SK-N-SH (cell line): ENCODE data around the gene MAPK8IP3. TPM values are rescaled to one million over a fixed set of nuclear protein-coding genes. Genes with fewer than 3 reads are reported as not detected.

ENCODE experiments used
- CTCF ChIA-PET: fragments of 300-600, 350-600 bp; formaldehyde crosslinking; extraction: SDS; loops from one replicate; lab custom pipeline; 2021; lab: Yijun Ruan, JAX
- POLR2A ChIA-PET: fragments of 350-600 bp; sonication (Branson Sonifier 250); formaldehyde crosslinking; extraction: SDS; loops from one replicate; lab custom pipeline; 2020; ENCODE audit warnings: antibody characterized with exemption, inconsistent platforms; lab: Yijun Ruan, JAX
- DNase-seq: peaks from one replicate; pipeline ENCODE4 v3.0.0; 2012
- H2AFZ ChIP-seq: fragments of 200-600 bp; sonication (generic); 2 replicates; pipeline ENCODE4 v1.8.1; 2016; ENCODE audit warnings: antibody characterized with exemption, mild to moderate bottlenecking, low read depth
- H3F3A ChIP-seq: fragments of 200-600 bp; sonication (generic); replicated peaks from 2 replicates; pipeline ENCODE3; 2016; ENCODE audit warnings: antibody characterized with exemption, mild to moderate bottlenecking; ENCODE audit not compliant: insufficient read depth
- H3K27ac ChIP-seq, 2 experiments: fragments of 200-500 bp in 1 of 2; fragments of 200-600 bp in 1 of 2; sonication (Bioruptor generic) in 1 of 2; sonication (generic), shearing (Covaris generic) in 1 of 2; 2 replicates each; pipeline versions ENCODE4 v1.5.1 to v1.6.1; 2014 to 2016; ENCODE audit warnings: low read depth in 2 of 2, inconsistent platforms in 1 of 2, low read length in 1 of 2, mild to moderate bottlenecking in 1 of 2, mixed read lengths in 1 of 2
- H3K27me3 ChIP-seq: fragments of 200-600 bp; sonication (generic), shearing (Covaris generic); 2 replicates; pipeline ENCODE4 v1.6.1; 2016; ENCODE audit warnings: mixed run types; ENCODE audit not compliant: insufficient read depth
- H3K36me3 ChIP-seq, 2 experiments: fragments of 200-500 bp in 1 of 2; fragments of 200-600 bp in 1 of 2; sonication (Bioruptor generic) in 1 of 2; sonication (generic) in 1 of 2; replicated peaks in 1 of 2; 2 replicates each; pipeline versions ENCODE3 to v1.5.1; 2014 to 2016; ENCODE audit warnings: low read length in 1 of 2, mild to moderate bottlenecking in 1 of 2; ENCODE audit not compliant: insufficient read depth in 2 of 2, control insufficient read depth in 1 of 2
- H3K4me1 ChIP-seq, 2 experiments: fragments of 200-500 bp in 1 of 2; fragments of 200-600 bp in 1 of 2; sonication (Bioruptor generic) in 1 of 2; sonication (generic), shearing (Covaris generic) in 1 of 2; 2 replicates each; pipeline versions ENCODE4 v1.5.1 to v1.6.1; 2014 to 2016; ENCODE audit warnings: low read depth in 1 of 2, low read length in 1 of 2, mixed run types in 1 of 2; ENCODE audit not compliant: insufficient read depth in 2 of 2, control insufficient read depth in 1 of 2
- H3K4me2 ChIP-seq: fragments of 200-600 bp; sonication (generic), shearing (Covaris generic); 2 replicates; pipeline ENCODE4 v1.6.1; 2017; ENCODE audit warnings: mixed run types
- H3K4me3 ChIP-seq, 2 experiments: fragments of 200-500 bp in 1 of 2; fragments of 200-600 bp in 1 of 2; sonication (Bioruptor generic) in 1 of 2; sonication (generic), shearing (Covaris generic) in 1 of 2; 2 replicates each; pipeline versions ENCODE4 v1.5.1 to v1.8.1; 2014 to 2016; ENCODE audit warnings: low read depth in 2 of 2, inconsistent platforms in 1 of 2, low read length in 1 of 2, mild to moderate bottlenecking in 1 of 2, mixed read lengths in 1 of 2, moderate library complexity in 1 of 2
- H3K79me2 ChIP-seq: fragments of 200-600 bp; sonication (generic); 2 replicates; pipeline ENCODE4 v1.8.1; 2017; ENCODE audit warnings: mild to moderate bottlenecking; ENCODE audit not compliant: insufficient read depth
- H3K9ac ChIP-seq: fragments of 200-600 bp; sonication (generic); 2 replicates; pipeline ENCODE4 v1.6.1; 2017; ENCODE audit warnings: mixed run types
- H3K9me2 ChIP-seq: fragments of 200-600 bp; sonication (generic); 2 replicates; pipeline ENCODE4 v1.6.1; 2017; ENCODE audit warnings: mixed run types
- H3K9me3 ChIP-seq: fragments of 200-600 bp; sonication (generic); 2 replicates; pipeline ENCODE4 v1.6.1; 2017; ENCODE audit warnings: mixed run types, mild to moderate bottlenecking, moderate library complexity
- H4K20me1 ChIP-seq: fragments of 200-600 bp; sonication (generic); 2 replicates; pipeline ENCODE4 v1.6.1; 2017; ENCODE audit warnings: mild to moderate bottlenecking, mixed run types; ENCODE audit not compliant: insufficient read depth
- CHD2 ChIP-seq: fragments of 150-350 bp; IDR thresholded peaks from 2 replicates; pipeline ENCODE4 v1.6.1; 2018; ENCODE audit warnings: low read length; ENCODE audit not compliant: partially characterized antibody
- GABPA ChIP-seq: IDR thresholded peaks from 2 replicates; pipeline ENCODE4 v1.4.0; 2012; ENCODE audit warnings: low read depth, mild to moderate bottlenecking
- GATA2 ChIP-seq: sonication (generic); formaldehyde crosslinking; IDR thresholded peaks from 2 replicates; pipeline ENCODE4 v1.5.0; 2020; ENCODE audit warnings: mild to moderate bottlenecking, missing genetic modification reagents
- JUND ChIP-seq: IDR thresholded peaks from 2 replicates; pipeline ENCODE4 v1.4.0; 2012
- MEF2A ChIP-seq: IDR thresholded peaks from 2 replicates; pipeline ENCODE4 v1.4.0; 2012; ENCODE audit warnings: low read depth, borderline replicate concordance
- NFIC ChIP-seq: IDR thresholded peaks from 2 replicates; pipeline ENCODE4 v1.4.0; 2012; ENCODE audit warnings: borderline replicate concordance
- RCOR1 ChIP-seq: fragments of 150-350 bp; IDR thresholded peaks from 2 replicates; pipeline ENCODE4 v1.6.1; 2017; ENCODE audit warnings: antibody characterized with exemption, low read length
- SIN3A ChIP-seq: IDR thresholded peaks from 2 replicates; pipeline ENCODE4 v1.6.1; 2012; ENCODE audit warnings: low read depth, mild to moderate bottlenecking, low read length, moderate library complexity, borderline replicate concordance
- TAF1 ChIP-seq: IDR thresholded peaks from 2 replicates; pipeline ENCODE4 v1.6.1; 2012; ENCODE audit warnings: low read depth, mild to moderate bottlenecking, low read length, moderate library complexity, borderline replicate concordance
- TCF12 ChIP-seq: IDR thresholded peaks from 2 replicates; pipeline ENCODE4 v1.4.0; 2012
- TEAD4 ChIP-seq: IDR thresholded peaks from 2 replicates; pipeline ENCODE4 v1.4.0; 2012; ENCODE audit warnings: mild to moderate bottlenecking, borderline replicate concordance; ENCODE audit not compliant: insufficient read depth
- YY1 ChIP-seq: IDR thresholded peaks from 2 replicates; pipeline ENCODE4 v1.4.0; 2012; ENCODE audit warnings: low read depth, mild to moderate bottlenecking
- WGBS: methylation state at CpG from one replicate; pipeline ENCODE4 v1.1.6; 2017; ENCODE audit warnings: low lambda C conversion rate; 5-methylcytosine and 5-hydroxymethylcytosine counted together
- polyA plus RNA-seq, 3 experiments: library from polyadenylated mRNA; depleted of rRNA; stranded (reverse); fragments of >200 nt; gene quantifications; 2 replicates each; pipeline ENCODE4 v1.2.3, GENCODE V29; 2012
- TF ChIP-seq, protein P1 (sequence below): fragments of 150-350 bp; IDR thresholded peaks from 2 replicates; pipeline ENCODE4 v1.6.1; 2017; ENCODE audit warnings: antibody characterized with exemption, low read length, low read depth, borderline replicate concordance
- TF ChIP-seq, protein P2 (sequence below): IDR thresholded peaks from 2 replicates; pipeline ENCODE4 v1.4.0; 2012; ENCODE audit warnings: low read depth, borderline replicate concordance
- TF ChIP-seq, protein P3 (sequence below): IDR thresholded peaks from 2 replicates; pipeline ENCODE4 v1.6.1; 2012; ENCODE audit warnings: mild to moderate bottlenecking, low read depth, low read length, moderate library complexity
- TF ChIP-seq, protein P4 (sequence below): fragments of 150-350 bp; IDR thresholded peaks from 2 replicates; pipeline ENCODE4 v1.6.1; 2016; ENCODE audit warnings: mild to moderate bottlenecking, low read depth, low read length

The MAPK8IP3 gene
- polyA plus RNA-seq, 1 of the 3 experiments (the other 2 are of a cell fraction) = 57.3 TPM

DNA sequence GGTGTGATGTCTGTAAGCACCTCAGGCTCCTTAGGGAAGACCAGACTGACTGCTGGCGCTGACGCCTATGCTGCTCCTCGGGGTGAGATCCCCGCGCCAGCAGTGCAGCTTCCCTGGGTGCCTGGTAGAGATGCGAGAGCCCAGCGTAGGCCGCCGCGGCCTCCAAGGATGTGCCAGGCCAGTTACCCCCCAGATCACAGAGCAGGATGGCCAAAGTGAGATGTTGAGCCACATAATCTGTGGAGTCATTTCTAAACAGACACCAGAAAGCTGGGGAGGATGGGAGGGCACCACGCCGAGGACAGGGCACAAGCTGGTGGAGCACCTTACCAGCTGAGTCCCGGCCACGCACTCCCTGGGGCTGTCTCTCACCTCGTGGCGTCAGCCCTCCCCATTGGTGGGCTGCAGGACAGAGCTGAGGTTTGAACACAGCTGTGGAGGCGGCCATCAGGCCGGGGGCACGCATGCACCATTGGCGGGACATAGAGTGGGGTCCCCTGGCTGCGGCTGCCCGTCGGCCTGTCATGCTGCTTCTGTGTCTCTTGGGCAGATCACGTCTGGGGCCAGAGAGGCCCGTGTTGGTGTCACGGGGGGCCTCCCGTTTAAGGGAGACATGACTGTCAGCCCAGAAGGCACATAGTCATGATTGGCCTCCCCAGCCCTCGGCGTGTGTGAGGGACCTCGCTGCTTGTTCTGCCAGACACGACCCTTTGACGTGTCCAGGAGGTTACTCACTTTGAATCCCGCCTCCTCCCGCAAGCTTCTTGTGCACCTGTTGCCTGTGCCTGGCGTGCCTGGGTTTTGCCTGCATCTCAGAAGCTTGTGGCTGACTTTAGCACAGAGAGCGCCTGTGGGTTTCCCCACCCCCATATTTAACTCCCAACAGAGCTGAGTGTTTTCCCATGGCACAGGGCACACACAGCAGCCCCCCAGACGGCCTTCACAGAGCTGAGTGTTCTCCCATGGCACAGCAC lies 21.9 kb downstream of the MAPK8IP3 start (continued):
- TF ChIP-seq TEAD4 (no peak), CHD2 (no peak)
- TF ChIP-seq, protein P1, sequence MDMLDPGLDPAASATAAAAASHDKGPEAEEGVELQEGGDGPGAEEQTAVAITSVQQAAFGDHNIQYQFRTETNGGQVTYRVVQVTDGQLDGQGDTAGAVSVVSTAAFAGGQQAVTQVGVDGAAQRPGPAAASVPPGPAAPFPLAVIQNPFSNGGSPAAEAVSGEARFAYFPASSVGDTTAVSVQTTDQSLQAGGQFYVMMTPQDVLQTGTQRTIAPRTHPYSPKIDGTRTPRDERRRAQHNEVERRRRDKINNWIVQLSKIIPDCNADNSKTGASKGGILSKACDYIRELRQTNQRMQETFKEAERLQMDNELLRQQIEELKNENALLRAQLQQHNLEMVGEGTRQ = no peak

DNA sequence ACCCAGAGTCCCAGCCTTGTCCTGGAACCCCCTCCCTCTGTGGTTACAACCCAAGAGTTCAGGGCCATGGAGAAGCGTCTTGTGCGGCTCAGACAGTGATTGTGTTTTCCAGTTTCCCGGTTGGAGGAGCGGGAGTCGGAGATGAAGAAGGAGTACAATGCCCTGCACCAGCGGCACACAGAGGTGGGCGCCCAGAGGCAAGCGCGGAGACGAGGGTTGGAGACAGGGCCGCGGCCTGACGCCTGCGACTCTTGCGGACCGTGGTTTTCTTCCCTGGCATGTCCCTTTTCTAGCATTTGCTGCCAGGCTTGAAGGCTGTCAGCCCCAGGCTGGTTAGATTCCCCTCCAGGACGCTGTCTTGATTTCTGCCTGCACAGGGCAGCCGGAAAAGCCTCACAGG lies 23.0 kb downstream of the MAPK8IP3 start:
- Histone ChIP-seq H3K9ac (no peak overlapping the region), H3K27me3 (no peaks in the 10 kb centered on the region), H3K9me3 (no peaks in the 10 kb centered on the region), H3K4me3 (no peak overlapping the region), H3K36me3 (peaks cover 0 to 26% of the 10 kb centered on the region in 2 experiments), H4K20me1 (peaks cover 2% of the 10 kb centered on the region), H3K4me2 (no peak overlapping the region), H3K79me2 (peaks cover 24% of the 10 kb centered on the region), H3K9me2 (no peaks in the 10 kb centered on the region), H3K4me1 (no peaks in the 10 kb centered on the region; a peak in 1 of 4 replicates), H3K27ac (no peak overlapping the region), H3F3A (no peaks in the 10 kb centered on the region), H2AFZ (no peak overlapping the region)
- WGBS = 99% methylated on average over 18 of the region's 18 CpGs
- POLR2A ChIA-PET = interaction anchor here (1.1 kb wide), 1 partner anchor 22 kb away, joined by 3 read pairs; the partner anchor contains the start of gene MAPK8IP3
- DNase-seq = no peak
- TF ChIP-seq GABPA (no peak), SIN3A (no peak), RCOR1 (no peak), YY1 (no peak)
- CTCF ChIA-PET = interaction anchor here (1.3 kb wide), 1 partner anchor 24 kb away, joined by 3 read pairs; no protein-coding TSS in a partner anchor

DNA sequence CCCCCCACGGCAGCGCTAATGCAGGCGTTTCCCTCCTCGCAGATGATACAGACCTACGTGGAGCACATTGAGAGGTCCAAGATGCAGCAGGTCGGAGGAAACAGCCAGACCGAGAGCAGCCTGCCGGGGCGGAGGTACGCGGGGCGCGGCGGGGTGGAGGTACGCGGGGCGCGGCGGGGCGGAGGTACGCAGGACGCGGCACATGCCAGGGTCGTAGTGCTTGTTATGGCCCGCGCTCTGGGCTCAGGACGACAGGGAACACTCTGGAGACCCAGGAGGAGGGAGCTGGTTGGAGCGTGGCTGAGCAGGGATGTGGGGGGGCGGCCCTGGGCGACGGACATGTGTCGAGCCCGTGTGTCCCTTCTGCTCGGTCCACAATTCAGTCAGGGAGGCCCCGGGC lies 23.4 kb downstream of the MAPK8IP3 start:
- H3K27ac ChIP-seq = no peak overlapping the region
- no peaks in the 10 kb centered on the region for H3K9me2 ChIP-seq
- no peak overlapping the region for H3K4me2 ChIP-seq
- no peaks in the 10 kb centered on the region for H3K4me1 ChIP-seq
- WGBS = 92% methylated on average over 33 of the region's 35 CpGs
- no peak overlapping the region for H2AFZ ChIP-seq
- H3K36me3 ChIP-seq = peaks cover under 1 to 30% of the 10 kb centered on the region in 2 experiments
- no peaks in the 10 kb centered on the region for H3K27me3 ChIP-seq
- ChIA-PET POLR2A (no interaction called here), CTCF (interaction anchor here (1.3 kb wide), 1 partner anchor 24 kb away, joined by 3 read pairs; no protein-coding TSS in a partner anchor)
- TF ChIP-seq, protein P2, sequence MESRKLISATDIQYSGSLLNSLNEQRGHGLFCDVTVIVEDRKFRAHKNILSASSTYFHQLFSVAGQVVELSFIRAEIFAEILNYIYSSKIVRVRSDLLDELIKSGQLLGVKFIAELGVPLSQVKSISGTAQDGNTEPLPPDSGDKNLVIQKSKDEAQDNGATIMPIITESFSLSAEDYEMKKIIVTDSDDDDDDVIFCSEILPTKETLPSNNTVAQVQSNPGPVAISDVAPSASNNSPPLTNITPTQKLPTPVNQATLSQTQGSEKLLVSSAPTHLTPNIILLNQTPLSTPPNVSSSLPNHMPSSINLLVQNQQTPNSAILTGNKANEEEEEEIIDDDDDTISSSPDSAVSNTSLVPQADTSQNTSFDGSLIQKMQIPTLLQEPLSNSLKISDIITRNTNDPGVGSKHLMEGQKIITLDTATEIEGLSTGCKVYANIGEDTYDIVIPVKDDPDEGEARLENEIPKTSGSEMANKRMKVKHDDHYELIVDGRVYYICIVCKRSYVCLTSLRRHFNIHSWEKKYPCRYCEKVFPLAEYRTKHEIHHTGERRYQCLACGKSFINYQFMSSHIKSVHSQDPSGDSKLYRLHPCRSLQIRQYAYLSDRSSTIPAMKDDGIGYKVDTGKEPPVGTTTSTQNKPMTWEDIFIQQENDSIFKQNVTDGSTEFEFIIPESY = no peak
- no peak for TF ChIP-seq GATA2 (CRISPR knock-in tag)
- TF ChIP-seq TAF1 = no peak
- TF ChIP-seq, protein P3, sequence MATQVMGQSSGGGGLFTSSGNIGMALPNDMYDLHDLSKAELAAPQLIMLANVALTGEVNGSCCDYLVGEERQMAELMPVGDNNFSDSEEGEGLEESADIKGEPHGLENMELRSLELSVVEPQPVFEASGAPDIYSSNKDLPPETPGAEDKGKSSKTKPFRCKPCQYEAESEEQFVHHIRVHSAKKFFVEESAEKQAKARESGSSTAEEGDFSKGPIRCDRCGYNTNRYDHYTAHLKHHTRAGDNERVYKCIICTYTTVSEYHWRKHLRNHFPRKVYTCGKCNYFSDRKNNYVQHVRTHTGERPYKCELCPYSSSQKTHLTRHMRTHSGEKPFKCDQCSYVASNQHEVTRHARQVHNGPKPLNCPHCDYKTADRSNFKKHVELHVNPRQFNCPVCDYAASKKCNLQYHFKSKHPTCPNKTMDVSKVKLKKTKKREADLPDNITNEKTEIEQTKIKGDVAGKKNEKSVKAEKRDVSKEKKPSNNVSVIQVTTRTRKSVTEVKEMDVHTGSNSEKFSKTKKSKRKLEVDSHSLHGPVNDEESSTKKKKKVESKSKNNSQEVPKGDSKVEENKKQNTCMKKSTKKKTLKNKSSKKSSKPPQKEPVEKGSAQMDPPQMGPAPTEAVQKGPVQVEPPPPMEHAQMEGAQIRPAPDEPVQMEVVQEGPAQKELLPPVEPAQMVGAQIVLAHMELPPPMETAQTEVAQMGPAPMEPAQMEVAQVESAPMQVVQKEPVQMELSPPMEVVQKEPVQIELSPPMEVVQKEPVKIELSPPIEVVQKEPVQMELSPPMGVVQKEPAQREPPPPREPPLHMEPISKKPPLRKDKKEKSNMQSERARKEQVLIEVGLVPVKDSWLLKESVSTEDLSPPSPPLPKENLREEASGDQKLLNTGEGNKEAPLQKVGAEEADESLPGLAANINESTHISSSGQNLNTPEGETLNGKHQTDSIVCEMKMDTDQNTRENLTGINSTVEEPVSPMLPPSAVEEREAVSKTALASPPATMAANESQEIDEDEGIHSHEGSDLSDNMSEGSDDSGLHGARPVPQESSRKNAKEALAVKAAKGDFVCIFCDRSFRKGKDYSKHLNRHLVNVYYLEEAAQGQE = no peak
- no peak for TF ChIP-seq JUND
- no peak for TF ChIP-seq MEF2A
- no peak for TF ChIP-seq SIN3A
- TF ChIP-seq, protein P4, sequence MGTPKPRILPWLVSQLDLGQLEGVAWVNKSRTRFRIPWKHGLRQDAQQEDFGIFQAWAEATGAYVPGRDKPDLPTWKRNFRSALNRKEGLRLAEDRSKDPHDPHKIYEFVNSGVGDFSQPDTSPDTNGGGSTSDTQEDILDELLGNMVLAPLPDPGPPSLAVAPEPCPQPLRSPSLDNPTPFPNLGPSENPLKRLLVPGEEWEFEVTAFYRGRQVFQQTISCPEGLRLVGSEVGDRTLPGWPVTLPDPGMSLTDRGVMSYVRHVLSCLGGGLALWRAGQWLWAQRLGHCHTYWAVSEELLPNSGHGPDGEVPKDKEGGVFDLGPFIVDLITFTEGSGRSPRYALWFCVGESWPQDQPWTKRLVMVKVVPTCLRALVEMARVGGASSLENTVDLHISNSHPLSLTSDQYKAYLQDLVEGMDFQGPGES = no peak
- TF ChIP-seq GABPA = no peak
- TF ChIP-seq TCF12 = no peak
- TF ChIP-seq NFIC = no peak
- peaks cover 20% of the 10 kb centered on the region; the same call in 1 of the 2 replicates for H3K79me2 ChIP-seq
- no peaks in the 10 kb centered on the region for H3K9me3 ChIP-seq
- H4K20me1 ChIP-seq = no peaks in the 10 kb centered on the region
- no peak for DNase-seq
- no peak overlapping the region for H3K4me3 ChIP-seq
- no peaks in the 10 kb centered on the region for H3F3A ChIP-seq
- no peak overlapping the region for H3K9ac ChIP-seq
